Measurements from ENCODE around the gene UACA.
"Not testable (repeated sequence)": the region's sequence is repeated elsewhere in the genome, so short reads cannot be mapped to it uniquely, and the experiment has no call there.

UACA gene, protein sequence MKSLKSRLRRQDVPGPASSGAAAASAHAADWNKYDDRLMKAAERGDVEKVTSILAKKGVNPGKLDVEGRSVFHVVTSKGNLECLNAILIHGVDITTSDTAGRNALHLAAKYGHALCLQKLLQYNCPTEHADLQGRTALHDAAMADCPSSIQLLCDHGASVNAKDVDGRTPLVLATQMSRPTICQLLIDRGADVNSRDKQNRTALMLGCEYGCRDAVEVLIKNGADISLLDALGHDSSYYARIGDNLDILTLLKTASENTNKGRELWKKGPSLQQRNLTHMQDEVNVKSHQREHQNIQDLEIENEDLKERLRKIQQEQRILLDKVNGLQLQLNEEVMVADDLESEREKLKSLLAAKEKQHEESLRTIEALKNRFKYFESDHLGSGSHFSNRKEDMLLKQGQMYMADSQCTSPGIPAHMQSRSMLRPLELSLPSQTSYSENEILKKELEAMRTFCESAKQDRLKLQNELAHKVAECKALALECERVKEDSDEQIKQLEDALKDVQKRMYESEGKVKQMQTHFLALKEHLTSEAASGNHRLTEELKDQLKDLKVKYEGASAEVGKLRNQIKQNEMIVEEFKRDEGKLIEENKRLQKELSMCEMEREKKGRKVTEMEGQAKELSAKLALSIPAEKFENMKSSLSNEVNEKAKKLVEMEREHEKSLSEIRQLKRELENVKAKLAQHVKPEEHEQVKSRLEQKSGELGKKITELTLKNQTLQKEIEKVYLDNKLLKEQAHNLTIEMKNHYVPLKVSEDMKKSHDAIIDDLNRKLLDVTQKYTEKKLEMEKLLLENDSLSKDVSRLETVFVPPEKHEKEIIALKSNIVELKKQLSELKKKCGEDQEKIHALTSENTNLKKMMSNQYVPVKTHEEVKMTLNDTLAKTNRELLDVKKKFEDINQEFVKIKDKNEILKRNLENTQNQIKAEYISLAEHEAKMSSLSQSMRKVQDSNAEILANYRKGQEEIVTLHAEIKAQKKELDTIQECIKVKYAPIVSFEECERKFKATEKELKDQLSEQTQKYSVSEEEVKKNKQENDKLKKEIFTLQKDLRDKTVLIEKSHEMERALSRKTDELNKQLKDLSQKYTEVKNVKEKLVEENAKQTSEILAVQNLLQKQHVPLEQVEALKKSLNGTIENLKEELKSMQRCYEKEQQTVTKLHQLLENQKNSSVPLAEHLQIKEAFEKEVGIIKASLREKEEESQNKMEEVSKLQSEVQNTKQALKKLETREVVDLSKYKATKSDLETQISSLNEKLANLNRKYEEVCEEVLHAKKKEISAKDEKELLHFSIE (N-terminal part only)

DNA sequence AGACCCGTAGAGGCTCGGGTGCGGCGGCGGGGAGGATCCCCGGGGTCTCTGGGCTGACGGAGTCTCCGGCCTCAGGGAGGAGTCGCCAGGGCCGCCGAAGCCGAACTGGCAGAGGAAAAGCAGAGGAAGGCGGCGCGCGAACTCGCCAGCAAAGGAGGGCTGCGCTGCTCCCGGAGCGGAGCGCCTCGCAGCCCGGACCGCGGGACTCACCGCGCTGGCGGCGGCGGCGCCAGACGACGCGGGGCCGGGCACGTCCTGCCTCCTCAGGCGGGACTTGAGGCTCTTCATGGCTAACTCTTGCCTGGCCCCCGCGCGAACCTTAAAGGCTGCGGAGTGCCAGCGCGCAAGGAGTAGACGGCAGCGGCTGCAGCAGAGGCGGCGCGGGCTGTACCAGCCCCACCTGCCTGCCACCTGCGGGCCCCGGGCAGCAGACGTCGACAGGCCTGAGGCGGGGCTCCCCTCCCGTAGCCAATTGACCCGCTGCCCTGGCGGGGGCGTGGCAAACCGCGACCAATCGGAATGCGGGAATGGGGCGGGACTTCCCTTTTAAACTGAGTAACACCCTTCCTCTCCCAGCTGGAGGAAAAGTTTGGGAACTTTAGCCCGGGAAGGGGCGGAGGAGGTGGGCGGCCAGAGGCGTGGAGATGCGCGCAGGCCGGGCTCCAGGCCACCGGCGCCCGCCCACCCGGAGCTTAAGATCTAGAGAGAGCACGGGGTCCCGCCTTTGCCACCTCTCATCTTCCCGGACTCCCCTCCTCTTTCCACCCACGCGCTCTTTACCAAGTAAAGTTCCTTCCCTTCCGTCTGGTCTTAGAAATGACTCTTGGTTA, at the start of gene UACA:
UACA (minus strand) TSS at position 439 of the 830 bp plus-strand sequence; CDS start at position 288, 151 bp downstream.
- ChIA-PET POLR2A (interaction anchor here (0.7 to 1.1 kb wide), 14 partner anchors 9 to 178 kb away, joined by 3 to 6 read pairs (median 3); no protein-coding TSS in a partner anchor), CTCF (interaction anchor here (0.6 kb wide), 1 partner anchor 25 kb away, joined by 3 read pairs; no protein-coding TSS in a partner anchor)
- peak; percentile 93 for DNase-seq (ENCODE audit: extremely low spot score)
- no peak for TF ChIP-seq FOXA1 (IDR thresholded peaks at IDR 0.05)
- peak; percentile 90 for TF ChIP-seq L3MBTL2 (conservative IDR thresholded peaks at IDR 0.05)
- TF ChIP-seq SUZ12 (IDR thresholded peaks at IDR 0.05) = no peak
- TF ChIP-seq, protein P1, sequence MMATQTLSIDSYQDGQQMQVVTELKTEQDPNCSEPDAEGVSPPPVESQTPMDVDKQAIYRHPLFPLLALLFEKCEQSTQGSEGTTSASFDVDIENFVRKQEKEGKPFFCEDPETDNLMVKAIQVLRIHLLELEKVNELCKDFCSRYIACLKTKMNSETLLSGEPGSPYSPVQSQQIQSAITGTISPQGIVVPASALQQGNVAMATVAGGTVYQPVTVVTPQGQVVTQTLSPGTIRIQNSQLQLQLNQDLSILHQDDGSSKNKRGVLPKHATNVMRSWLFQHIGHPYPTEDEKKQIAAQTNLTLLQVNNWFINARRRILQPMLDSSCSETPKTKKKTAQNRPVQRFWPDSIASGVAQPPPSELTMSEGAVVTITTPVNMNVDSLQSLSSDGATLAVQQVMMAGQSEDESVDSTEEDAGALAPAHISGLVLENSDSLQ (IDR thresholded peaks at IDR 0.05) = no peak

DNA sequence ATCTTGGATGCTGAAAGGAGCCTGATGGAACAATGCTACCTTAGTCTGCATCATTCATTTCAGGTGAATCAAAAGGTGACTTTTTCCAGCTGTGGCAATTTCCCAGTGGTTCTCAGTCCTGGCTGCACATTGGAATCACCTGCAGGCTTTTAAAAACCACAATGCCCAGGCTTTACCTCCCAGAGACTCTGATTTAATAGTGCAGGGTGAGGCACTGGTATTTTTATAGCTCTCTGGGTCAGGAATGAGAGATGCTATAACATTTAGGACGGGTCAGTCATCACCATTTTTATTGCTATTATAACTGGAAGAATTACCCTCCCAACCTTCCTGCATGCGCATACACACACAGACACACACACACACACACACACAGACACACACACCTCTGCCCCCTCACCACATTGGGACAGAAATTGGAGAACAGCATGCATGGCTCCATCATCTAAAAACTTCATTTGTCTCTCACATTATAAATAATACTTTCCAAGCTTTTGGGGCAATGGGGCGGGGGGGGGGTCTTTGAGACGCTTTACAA, 49.5 kb upstream of the UACA start:
- TF ChIP-seq BHLHE40 (IDR thresholded peaks at IDR 0.05; ENCODE audit: borderline replicate concordance) (no peak), TARDBP (IDR thresholded peaks at IDR 0.05) (no peak), ZNF384 (IDR thresholded peaks at IDR 0.05) (no peak), NFRKB (IDR thresholded peaks at IDR 0.05) (no peak), ARNT (IDR thresholded peaks at IDR 0.05) (no peak), FOXM1 (IDR thresholded peaks at IDR 0.05; ENCODE audit: borderline replicate concordance) (no peak), SP1 (IDR thresholded peaks at IDR 0.05) (no peak), FOXA1 (IDR thresholded peaks at IDR 0.05) (no peak), SUZ12 (IDR thresholded peaks at IDR 0.05) (no peak), CTBP1 (IDR thresholded peaks at IDR 0.05; ENCODE audit: borderline replicate concordance) (no peak)
- ChIA-PET CTCF (interaction anchor here (0.5 to 2.4 kb wide), 10 partner anchors 18 to 284 kb away, joined by 3 to 16 read pairs (median 4); no protein-coding TSS in a partner anchor), POLR2A (no interaction called here)
- no peak for DNase-seq (ENCODE audit: extremely low spot score)

DNA sequence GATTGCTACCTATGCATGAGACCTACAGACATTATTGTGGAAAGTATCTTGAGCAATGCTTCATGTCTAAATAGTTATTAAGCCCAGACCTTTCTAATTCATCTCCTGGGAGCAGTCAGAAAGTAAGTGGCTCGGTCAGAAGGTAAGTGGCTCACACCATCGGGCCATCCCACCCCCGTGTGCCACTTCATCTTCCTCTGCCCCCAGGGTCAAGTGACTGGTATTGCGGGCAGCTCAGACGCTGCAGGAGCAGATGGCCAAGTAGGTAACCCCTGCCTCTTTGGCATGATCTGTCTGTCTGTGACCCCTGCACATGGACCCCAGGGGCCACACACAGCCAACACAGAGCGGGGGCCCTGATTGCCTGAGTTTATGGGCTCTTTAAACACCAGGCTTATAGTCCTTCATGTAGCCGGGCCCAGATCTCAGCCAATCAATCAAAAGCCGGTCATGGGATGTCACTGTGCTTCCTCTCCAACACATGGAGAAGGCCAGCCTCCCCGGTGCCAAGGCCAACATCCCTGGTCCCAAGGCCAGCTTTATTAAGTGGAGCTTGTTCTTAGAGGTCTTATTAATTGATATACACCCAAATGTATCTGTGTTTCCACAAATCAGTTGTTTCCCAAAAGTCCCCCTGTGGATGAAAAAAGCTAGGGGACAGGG, 47.7 kb upstream of the UACA start:
- TF ChIP-seq, protein P1 (IDR thresholded peaks at IDR 0.05) = 0 out of 2 replicates have a peak, but pooled peaks have one; percentile 2
- no peak for TF ChIP-seq SP1 (IDR thresholded peaks at IDR 0.05)
- TF ChIP-seq FOXA1 (IDR thresholded peaks at IDR 0.05) = no peak
- TF ChIP-seq BHLHE40 (IDR thresholded peaks at IDR 0.05; ENCODE audit: borderline replicate concordance) = no peak
- TF ChIP-seq HDGF (IDR thresholded peaks at IDR 0.05; ENCODE audit: borderline replicate concordance) = no peak
- ChIA-PET POLR2A (interaction anchor here (1.0 kb wide), 1 partner anchor 47 kb away, joined by 4 read pairs; the partner anchor contains the start of gene UACA), CTCF (interaction anchor here (0.8 to 2.4 kb wide), 12 partner anchors 11 to 147 kb away, joined by 3 to 16 read pairs (median 3); no protein-coding TSS in a partner anchor)
- DNase-seq (ENCODE audit: extremely low spot score) = no peak

DNA sequence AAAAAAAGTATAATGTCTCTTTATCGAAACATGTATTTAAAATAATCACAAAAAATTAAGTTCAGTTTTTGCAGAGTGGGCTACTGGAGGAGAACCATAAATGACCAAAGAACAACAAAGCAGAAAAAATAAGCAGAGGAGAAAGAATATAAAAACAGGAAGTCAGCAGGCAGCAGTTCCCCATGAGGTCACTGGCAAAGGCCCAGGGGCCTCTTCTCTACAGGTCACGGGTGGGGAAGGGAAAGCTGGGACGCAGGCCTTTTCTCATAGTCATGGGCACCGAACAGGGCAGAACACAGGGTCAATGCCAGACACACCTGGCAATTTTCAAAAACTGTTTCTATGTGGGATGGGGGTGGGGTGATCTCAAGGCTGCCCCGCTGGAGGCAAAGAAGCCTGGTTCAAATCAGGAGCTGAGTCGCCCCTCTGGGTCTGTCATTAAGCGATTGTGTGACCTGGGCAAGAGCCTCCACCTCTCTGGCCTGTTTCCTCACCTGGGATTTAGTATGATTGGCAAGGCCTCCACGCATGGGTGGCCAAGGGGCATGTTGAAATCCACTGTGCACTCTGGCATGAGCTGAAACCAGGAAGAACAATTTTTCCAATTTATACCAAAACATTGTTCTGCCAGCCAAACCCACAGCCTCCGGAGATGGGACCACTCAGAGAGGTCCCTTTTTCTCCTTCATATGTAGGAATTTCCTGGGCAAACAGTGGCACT, 43.8 kb upstream of the UACA start:
- ChIA-PET CTCF (no interaction called here), POLR2A (no interaction called here)
- DNase-seq (ENCODE audit: extremely low spot score) = no peak
- TF ChIP-seq, protein P1 (IDR thresholded peaks at IDR 0.05) = no peak
- no peak for TF ChIP-seq L3MBTL2 (conservative IDR thresholded peaks at IDR 0.05)

DNA sequence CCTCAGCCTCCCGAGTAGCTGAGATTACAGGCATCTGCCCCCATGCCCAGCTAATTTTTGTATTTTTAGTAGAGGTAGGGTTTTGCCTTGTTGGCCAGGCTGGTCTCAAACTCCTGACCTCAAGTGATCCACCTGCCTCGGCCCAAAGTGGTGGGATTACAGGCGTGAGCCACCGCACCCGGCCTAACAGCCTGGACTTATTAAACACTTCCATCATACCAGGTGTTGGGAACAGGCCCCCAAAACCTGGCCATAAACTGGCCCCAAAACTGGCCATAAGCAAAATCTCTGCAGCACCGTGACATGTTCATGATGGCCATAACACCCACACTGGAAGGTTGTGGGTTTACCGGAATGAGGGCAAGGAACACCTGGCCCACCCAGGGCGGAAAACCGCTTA, 41.0 kb upstream of the UACA start:
- CTCF ChIA-PET; POLR2A ChIA-PET; DNase-seq (ENCODE audit: extremely low spot score): not testable (repeated sequence)

All from HEK293T (cell line).